ENCODE measurements around the gene NADK. TPM values are rescaled to one million over a fixed set of nuclear protein-coding genes. Genes with fewer than 3 reads are reported as not detected.

Gene NADK
- total and polyA plus RNA-seq, 12 donors, result 15.2 to 40.2 (median 22.6) TPM

DNA sequence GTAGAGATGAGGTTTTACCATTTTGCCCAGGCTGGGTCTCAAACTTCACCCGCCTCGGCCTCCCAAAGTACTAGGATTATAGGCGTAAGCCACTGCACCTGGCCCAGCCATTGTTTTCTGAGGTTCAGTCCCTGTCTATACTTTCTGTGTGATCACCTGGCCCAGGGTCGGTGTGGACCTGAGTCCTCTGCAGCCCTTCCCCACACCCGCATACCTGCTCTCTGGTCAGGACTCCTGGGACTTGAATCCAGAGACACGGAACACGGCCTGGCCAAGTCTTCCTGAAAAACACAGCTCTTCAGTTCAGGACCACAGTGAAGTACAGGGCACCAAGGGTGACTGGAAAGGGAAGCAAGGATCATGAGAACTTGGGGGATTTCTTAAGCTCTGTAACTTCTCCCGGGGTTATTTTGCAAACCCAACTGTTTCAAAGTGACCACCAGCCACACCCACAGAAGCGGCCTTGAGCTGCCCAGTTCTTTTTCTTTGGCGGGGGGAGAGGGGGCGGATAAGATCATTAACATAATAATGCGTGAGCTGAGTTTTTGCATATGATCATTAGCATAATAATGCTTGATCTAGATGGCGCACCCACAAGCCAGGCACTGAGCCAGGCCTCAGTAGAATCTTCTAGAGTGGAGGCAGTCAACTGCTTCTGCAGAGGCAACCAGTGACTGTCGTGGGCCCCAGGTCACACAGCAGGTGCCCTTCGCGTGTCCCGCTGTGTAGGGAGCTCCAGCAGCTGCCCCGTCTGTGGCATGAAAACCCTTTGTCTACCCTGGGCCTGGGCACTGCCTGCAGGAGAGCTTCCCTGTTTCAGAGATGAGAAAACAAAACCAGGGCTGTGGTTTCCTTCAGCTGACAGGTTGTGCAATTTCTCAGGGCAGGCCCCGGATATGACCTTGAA is 1.7 kb upstream of the NADK start:
- Histone ChIP-seq H3K4me1 (peaks cover 33 to 85% (median 79%) of the 10 kb centered on the region in 9 donors), H3K4me3 (peak overlapping the region in 5 of 10 donors; percentile 10 to 92 (median 83)), H3K27me3 (no peaks in the 10 kb centered on the region), H3K36me3 (peaks cover 0 to 16% (median 2%) of the 10 kb centered on the region in 9 donors), H3K9me3 (no peaks in the 10 kb centered on the region), H3K27ac (peak overlapping the region in 9 of 10 donors; percentile 6 to 96 (median 93))
- TF ChIP-seq, protein P1, sequence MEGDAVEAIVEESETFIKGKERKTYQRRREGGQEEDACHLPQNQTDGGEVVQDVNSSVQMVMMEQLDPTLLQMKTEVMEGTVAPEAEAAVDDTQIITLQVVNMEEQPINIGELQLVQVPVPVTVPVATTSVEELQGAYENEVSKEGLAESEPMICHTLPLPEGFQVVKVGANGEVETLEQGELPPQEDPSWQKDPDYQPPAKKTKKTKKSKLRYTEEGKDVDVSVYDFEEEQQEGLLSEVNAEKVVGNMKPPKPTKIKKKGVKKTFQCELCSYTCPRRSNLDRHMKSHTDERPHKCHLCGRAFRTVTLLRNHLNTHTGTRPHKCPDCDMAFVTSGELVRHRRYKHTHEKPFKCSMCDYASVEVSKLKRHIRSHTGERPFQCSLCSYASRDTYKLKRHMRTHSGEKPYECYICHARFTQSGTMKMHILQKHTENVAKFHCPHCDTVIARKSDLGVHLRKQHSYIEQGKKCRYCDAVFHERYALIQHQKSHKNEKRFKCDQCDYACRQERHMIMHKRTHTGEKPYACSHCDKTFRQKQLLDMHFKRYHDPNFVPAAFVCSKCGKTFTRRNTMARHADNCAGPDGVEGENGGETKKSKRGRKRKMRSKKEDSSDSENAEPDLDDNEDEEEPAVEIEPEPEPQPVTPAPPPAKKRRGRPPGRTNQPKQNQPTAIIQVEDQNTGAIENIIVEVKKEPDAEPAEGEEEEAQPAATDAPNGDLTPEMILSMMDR (IDR thresholded peaks at IDR 0.05), result no peak
- ATAC-seq, result peak in 4 of 8 donors; percentile 5 to 32 (median 12)
- DNase-seq, result peak in 1 of 2 donors; percentile 42
- intact Hi-C loops (cut with DNase I), result loop anchor here in 7 of 10 donors (5.0 to 10.0 kb wide), 4 partner anchors 77 to 127 kb away; partner anchors contain the start of gene GNB1 (in 3 of the 7)
- WGBS, 2 donors, result 67 to 70% methylated on average over 19 of the region's 19 CpGs

DNA sequence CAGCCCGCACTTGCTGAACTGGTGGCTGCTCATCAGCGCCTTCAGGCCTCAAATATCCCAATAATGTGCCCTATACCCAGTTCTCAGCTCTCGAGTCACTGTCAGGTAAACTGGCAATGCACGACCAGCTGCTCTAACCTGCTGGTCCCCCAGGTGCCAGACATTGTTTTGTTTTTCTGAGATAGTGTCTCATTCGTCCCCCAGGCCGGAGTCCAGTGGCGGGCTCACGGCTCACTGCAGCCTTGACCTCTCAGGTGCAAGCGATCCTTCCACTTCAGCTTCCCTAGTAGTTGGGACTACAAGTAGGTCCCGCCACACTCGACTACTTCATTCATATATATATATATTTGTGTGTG is 1.0 kb upstream of the NADK start:
- Histone ChIP-seq H3K27ac (peak overlapping the region in 9 of 10 donors; percentile 66 to 99 (median 94)), H3K27me3 (no peaks in the 10 kb centered on the region), H3K36me3 (peaks cover 0 to 10% (median 0%) of the 10 kb centered on the region in 9 donors), H3K4me3 (peak overlapping the region in 7 of 10 donors; percentile 73 to 95 (median 86)), H3K4me1 (peaks cover 33 to 91% (median 83%) of the 10 kb centered on the region in 9 donors), H3K9me3 (no peaks in the 10 kb centered on the region)
- TF ChIP-seq, protein P1 (IDR thresholded peaks at IDR 0.05), result no peak
- ATAC-seq (no peak), DNase-seq (no peak)
- whole genome bisulfite sequencing, 2 donors, result 80 to 81% methylated on average over 11 of the region's 11 CpGs
- intact Hi-C loops (cut with DNase I), result loop anchor here in 4 of 10 donors (5.0 kb wide), 2 partner anchors 113 to 128 kb away; partner anchors contain the start of gene GNB1 (in 2 of the 4)

DNA sequence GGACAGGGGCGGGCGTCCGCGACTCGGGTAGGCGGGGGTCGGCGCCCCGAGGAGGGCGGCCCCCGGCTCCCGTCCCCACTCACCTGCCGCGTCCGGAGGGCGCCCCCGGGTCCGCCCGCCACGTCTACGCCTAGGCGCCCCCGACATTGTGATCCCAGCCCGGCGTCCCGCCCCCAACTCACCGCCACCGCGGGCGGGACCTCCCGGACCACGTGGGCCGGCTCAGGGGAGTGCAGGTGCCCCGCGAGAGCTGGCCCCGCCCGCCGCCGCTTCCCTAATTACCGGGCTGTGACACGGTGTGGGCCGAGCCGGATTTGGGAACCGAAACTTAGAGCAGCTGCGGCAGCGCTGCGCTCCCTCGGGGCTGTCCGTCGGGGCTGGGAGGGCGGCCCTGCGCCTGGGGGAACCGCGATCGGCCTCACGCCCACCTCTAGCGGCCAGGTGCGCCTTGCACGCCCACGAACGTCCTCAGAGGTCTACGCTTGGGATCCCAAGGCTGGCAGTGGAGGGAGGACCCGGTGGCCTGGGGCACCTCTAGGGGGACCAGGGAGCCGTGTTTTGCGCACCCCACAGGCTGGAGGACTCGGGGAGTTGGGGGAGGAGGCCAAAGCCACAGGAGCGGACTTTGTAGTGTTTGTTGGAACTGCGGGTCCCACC is 521 bp upstream of the NADK start:
- ATAC-seq (peak; percentile 23 to 50 (median 33)), DNase-seq (peak; percentile 64 to 74)
- no peaks in the 10 kb centered on the region for H3K9me3 ChIP-seq
- peaks cover 0 to 7% (median 0%) of the 10 kb centered on the region in 9 donors for H3K36me3 ChIP-seq
- H3K4me3 ChIP-seq, result peak overlapping the region; percentile 29 to 96 (median 88)
- no peaks in the 10 kb centered on the region for H3K27me3 ChIP-seq
- 3 to 5% methylated on average over 55 to 68 of the region's 68 CpGs for WGBS, 2 donors
- intact Hi-C loops (cut with DNase I), result loop anchor here in 4 of 10 donors (5.0 kb wide), 2 partner anchors 114 to 129 kb away; partner anchors contain the start of gene GNB1 (in 2 of the 4)
- peaks cover 33 to 88% (median 82%) of the 10 kb centered on the region in 9 donors for H3K4me1 ChIP-seq
- peak overlapping the region in 9 of 10 donors; percentile 66 to 99 (median 94) for H3K27ac ChIP-seq
- TF ChIP-seq, protein P1 (IDR thresholded peaks at IDR 0.05), result peak in 1 of 9 donors; percentile 16

DNA sequence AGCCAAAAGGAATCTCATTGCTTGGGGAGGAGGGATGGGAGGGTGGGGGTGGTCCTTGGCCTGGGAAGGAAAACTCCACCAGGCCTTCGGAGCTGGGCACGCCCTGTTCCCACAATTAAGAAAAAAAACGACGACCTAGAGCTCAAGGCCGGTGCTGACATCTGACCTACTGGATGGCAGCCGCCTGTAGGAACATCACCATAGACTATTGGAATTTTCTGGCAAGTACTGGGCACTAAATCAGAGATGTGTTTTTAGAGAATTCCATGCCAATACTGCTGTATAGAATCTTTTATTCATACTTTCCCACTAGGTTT is 729 bp downstream of the NADK start:
- TF ChIP-seq, protein P1 (IDR thresholded peaks at IDR 0.05), result no peak
- 0 to 2% methylated on average over 6 of the region's 6 CpGs for WGBS, 2 donors
- Histone ChIP-seq H3K9me3 (no peaks in the 10 kb centered on the region), H3K4me1 (peaks cover 24 to 76% (median 69%) of the 10 kb centered on the region in 9 donors), H3K36me3 (peaks cover 0 to 11% (median 1%) of the 10 kb centered on the region in 9 donors), H3K27me3 (no peaks in the 10 kb centered on the region), H3K4me3 (peak overlapping the region; percentile 66 to 96 (median 88)), H3K27ac (peak overlapping the region; percentile 89 to 99 (median 92))
- ATAC-seq (peak in 7 of 8 donors; percentile 20 to 72 (median 57)), DNase-seq (peak in 1 of 2 donors; percentile 58)
- intact Hi-C loops (cut with DNase I), result loop anchor here in 4 of 10 donors (2.0 to 5.0 kb wide), 3 partner anchors 15 to 130 kb away; partner anchors contain the start of gene GNB1 (in 2 of the 4)
